Natural killer cell (primary cell): ENCODE measurements around the gene EMC8. TPM values are rescaled to one million over a fixed set of nuclear protein-coding genes. Genes with fewer than 3 reads are reported as not detected.

Experiments used
- ATAC-seq, 3 donors: fragments of 150-1000 bp in 2 of 3; fragments of 200-7000 bp in 1 of 3; cut with Tn5 transposase; 1 replicate in 1 of 3; 2 replicates in 2 of 3; pipeline ENCODE4 v1.10.0; 2021; ENCODE audit warnings: mild to moderate bottlenecking in 2 of 3, moderate library complexity in 2 of 3
- DNase-seq, 2 donors: peaks; one replicate each; pipeline versions ENCODE4 v3.0.0 to v3.0.0-alpha.2; 2013 to 2021; ENCODE audit warnings: mixed read lengths in 1 of 2
- H3K27ac ChIP-seq: one replicate; pipeline ENCODE4 v1.5.1; 2013; ENCODE audit warnings: mild to moderate bottlenecking, low read length
- H3K27me3 ChIP-seq: one replicate; pipeline ENCODE4 v1.6.1; 2013; ENCODE audit warnings: low read length; ENCODE audit not compliant: control insufficient read depth, insufficient read depth
- H3K36me3 ChIP-seq: one replicate; pipeline ENCODE4 v1.6.1; 2013; ENCODE audit warnings: low read length; ENCODE audit not compliant: control insufficient read depth, insufficient read depth
- H3K4me1 ChIP-seq: one replicate; pipeline ENCODE4 v1.6.1; 2013; ENCODE audit warnings: low read length; ENCODE audit not compliant: control insufficient read depth, insufficient read depth
- H3K4me3 ChIP-seq: one replicate; pipeline ENCODE4 v1.5.1; 2013; ENCODE audit warnings: low read length
- H3K9me3 ChIP-seq: one replicate; pipeline ENCODE4 v1.6.1; 2013; ENCODE audit warnings: low read length; ENCODE audit not compliant: control insufficient read depth, insufficient read depth
- H3K27ac Mint-ChIP-seq, 2 donors: one replicate each; pipeline ENCODE4 v1.8.0; 2022; ENCODE audit warnings: mild to moderate bottlenecking in 2 of 2, mixed read lengths in 2 of 2, moderate library complexity in 1 of 2
- H3K27me3 Mint-ChIP-seq, 2 donors: one replicate each; pipeline ENCODE4 v1.8.0; 2022; ENCODE audit warnings: low read depth in 2 of 2, mixed read lengths in 2 of 2
- H3K36me3 Mint-ChIP-seq: one replicate; pipeline ENCODE4 v1.8.0; 2022; ENCODE audit warnings: mixed read lengths
- H3K4me1 Mint-ChIP-seq, 2 donors: one replicate each; pipeline ENCODE4 v1.8.0; 2022; ENCODE audit warnings: mixed read lengths in 2 of 2
- H3K4me3 Mint-ChIP-seq: one replicate; pipeline ENCODE4 v1.8.0; 2022; ENCODE audit warnings: mild to moderate bottlenecking, moderate library complexity, mixed read lengths
- H3K9me3 Mint-ChIP-seq, 2 donors: one replicate each; pipeline ENCODE4 v1.8.0; 2022; ENCODE audit warnings: mixed read lengths in 2 of 2
- CTCF ChIP-seq: fragments of 200-600 bp; IDR thresholded peaks from one replicate; pipeline ENCODE4 v1.8.0; 2022; ENCODE audit warnings: antibody characterized with exemption
- WGBS: methylation state at CpG from one replicate; pipeline ENCODE4 v1.1.7; 2013; ENCODE audit warnings: missing lambda C conversion rate; ENCODE audit not compliant: insufficient coverage; 5-methylcytosine and 5-hydroxymethylcytosine counted together
- intact Hi-C: fragments of 100-400 bp; cut with micrococcal nuclease; formaldehyde crosslinking; loops from one replicate; pipeline ENCODE4 v1.14.2; 2022
- total RNA-seq, 4 donors: library from RNA; stranded (reverse); fragments of 120-200 nt in 1 of 4; gene quantifications; one replicate each; pipeline versions ENCODE4 v1.2.3 to v1.2.4, GENCODE V29; 2013 to 2022

The EMC8 gene
- 10 to 100 TPM; 21.2 to 26.4 (median 24.1) TPM for total RNA-seq
- 22.6 TPM for total RNA-seq (2013)

DNA sequence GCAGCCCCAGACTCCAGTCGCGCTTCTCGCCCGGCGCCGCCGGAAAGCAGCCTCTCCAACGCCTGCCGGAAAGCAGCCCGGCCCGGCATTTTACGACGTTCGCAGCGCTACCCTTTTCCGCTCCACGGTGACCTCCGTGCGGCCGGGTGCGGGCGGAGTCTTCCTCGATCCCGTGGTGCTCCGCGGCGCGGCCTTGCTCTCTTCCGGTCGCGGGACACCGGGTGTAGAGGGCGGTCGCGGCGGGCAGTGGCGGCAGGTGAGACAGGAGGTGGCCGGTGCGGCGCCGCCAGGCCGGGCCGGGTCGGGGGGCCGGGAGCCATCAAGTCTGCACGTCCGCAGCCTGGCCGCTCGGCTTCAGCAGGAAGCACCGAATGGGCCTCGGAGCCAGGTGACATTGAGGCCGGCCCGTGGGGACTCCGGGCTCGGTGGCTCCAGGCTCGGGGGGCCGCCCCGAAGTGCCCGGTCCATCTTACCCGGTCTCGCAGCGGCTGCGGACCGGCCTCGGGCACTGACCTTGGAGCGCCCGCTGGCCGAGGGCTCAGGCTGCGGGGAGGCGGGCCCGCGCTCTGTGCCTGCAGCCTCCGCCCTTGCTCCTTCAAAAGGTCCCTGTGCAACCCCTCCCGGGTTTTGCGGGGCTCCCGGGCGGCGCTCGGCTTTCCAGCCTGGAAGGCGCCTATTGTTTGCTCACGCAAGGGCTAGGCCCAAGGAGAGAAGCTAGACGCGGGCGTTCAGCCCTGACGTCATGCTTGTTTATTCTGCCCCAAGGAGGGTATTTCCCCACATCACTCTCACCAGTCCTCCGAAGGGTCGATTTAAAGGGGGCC, at the start of gene EMC8, which contains the start of gene COX4I1:
Gene EMC8, minus strand, starts transcription at position 48 of the 824 bp plus-strand sequence. CDS start 249 bp downstream, outside the sequence.
Gene COX4I1, plus strand, starts transcription at position 199 of the 824 bp plus-strand sequence. CDS start 1,511 bp downstream, outside the sequence.
- Histone ChIP-seq H3K4me3 (peak within 1 kb of the TSS; percentile 81), H3K9me3 (no peaks in the 10 kb centered on the region), H3K4me1 (peaks cover 20% of the 10 kb centered on the region), H3K36me3 (peaks cover 39% of the 10 kb centered on the region), H3K27me3 (no peaks in the 10 kb centered on the region), H3K27ac (peak within 1 kb of the TSS; percentile 67)
- no peaks in the 10 kb centered on the region for H3K27me3 Mint-ChIP-seq
- DNase-seq (peak; percentile 90 to 95), ATAC-seq (peak; percentile 75 to 92 (median 88))
- TF ChIP-seq CTCF, result no peak
- WGBS, result under 1% methylated on average over 83 of the region's 87 CpGs
- H3K4me3 Mint-ChIP-seq, result peak within 1 kb of the TSS; percentile 92
- H3K27ac Mint-ChIP-seq, result peak within 1 kb of the TSS; percentile 91 to 97
- H3K4me1 Mint-ChIP-seq, result peaks cover 47 to 65% of the 10 kb centered on the region in 2 donors
- peaks cover 14% of the 10 kb centered on the region for H3K36me3 Mint-ChIP-seq
- intact Hi-C loops, result no loop called here
- H3K9me3 Mint-ChIP-seq, result no peaks in the 10 kb centered on the region

DNA sequence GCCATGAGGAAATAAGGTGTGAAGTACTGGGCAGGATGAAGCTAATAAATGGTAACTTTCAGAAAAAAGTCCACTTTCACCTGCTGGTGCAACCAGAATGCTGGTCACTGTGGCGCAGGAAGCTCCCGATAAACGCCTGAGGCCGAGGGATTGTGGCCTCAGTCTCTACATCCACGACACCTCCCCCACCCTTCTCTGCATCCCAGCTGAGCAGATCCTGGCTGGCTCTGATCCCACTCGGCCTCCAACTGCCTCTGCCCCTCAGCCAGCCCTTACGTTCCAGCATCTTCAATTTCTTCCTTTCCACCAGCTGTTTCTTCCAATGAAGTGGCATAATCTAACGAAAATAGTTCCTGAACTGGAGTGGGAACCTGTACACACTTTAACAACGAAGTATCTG, 49.6 kb upstream of the EMC8 start:
- WGBS, result 69% methylated on average over 9 of the region's 9 CpGs
- ATAC-seq (no peak), DNase-seq (no peak)
- H3K4me1 Mint-ChIP-seq, result peaks cover 34 to 35% of the 10 kb centered on the region in 2 donors
- Histone ChIP-seq H3K36me3 (no peaks in the 10 kb centered on the region), H3K27me3 (no peaks in the 10 kb centered on the region), H3K4me1 (peaks cover 18% of the 10 kb centered on the region), H3K27ac (no peak overlapping the region), H3K9me3 (no peaks in the 10 kb centered on the region), H3K4me3 (no peak overlapping the region)
- no peak overlapping the region for H3K4me3 Mint-ChIP-seq
- TF ChIP-seq CTCF, result no peak
- H3K27me3 Mint-ChIP-seq, result peaks cover 17% of the 10 kb centered on the region in 2 donors
- H3K27ac Mint-ChIP-seq, result no peak overlapping the region
- no peaks in the 10 kb centered on the region for H3K9me3 Mint-ChIP-seq
- H3K36me3 Mint-ChIP-seq, result no peaks in the 10 kb centered on the region
- intact Hi-C loops, result no loop called here

DNA sequence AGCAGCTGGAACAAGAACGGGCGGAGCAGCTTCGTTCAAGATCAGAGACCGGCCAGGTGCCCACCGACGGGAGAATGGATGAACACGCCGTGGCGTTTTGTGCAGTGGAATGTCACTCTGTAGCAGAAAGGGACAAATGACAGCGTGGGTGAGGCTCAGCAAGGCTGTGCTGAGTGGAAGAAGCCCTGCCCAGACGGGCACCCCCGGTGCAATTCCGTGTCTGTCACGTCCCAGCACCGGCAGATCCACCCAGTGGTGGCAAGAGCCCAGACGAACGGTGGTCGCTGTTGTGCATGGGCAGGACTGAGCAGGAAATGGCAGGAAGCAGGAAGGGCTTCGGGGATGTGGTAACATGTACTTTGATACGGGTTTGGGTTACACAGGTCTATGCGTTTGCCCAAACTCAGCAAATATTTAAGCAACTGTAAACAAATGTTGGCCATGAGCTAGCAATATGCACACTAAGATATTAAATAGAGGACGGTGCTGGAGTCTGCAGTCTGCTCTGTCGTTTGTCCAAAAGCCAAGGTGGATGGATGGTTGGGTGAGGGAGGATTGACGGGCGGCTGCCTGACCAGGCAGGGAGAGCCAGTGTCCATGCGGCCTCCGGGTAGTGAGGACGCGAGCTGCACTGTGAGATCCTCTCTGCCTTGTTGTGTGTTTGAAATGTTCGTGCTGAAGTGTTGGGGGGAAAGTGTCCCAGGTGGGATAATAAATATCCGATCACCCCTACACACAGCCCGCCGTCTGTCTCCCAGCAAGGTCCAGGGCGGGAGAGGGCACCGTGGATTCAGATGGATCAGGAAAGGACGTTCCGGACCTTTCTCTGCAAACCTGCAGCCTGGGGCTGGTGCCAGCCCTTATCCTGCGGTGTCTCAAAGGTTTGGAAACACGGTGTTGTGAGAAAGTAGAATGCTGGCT, 48.6 kb upstream of the EMC8 start:
- ATAC-seq, result peak in 1 of 3 donors; percentile 23

More for the DNA sequence above, 48.6 kb upstream of the EMC8 start:
- Histone ChIP-seq H3K27me3 (no peaks in the 10 kb centered on the region), H3K36me3 (no peaks in the 10 kb centered on the region), H3K27ac (no peak overlapping the region), H3K4me3 (no peak overlapping the region), H3K9me3 (no peaks in the 10 kb centered on the region), H3K4me1 (peaks cover 11% of the 10 kb centered on the region)
- Mint-ChIP-seq H3K27me3 (peaks cover 17 to 20% of the 10 kb centered on the region in 2 donors), H3K9me3 (no peaks in the 10 kb centered on the region), H3K4me1 (peaks cover 25 to 26% of the 10 kb centered on the region in 2 donors), H3K36me3 (no peaks in the 10 kb centered on the region), H3K4me3 (no peak overlapping the region), H3K27ac (no peak overlapping the region)
- TF ChIP-seq CTCF, result no peak
- DNase-seq, result no peak
- WGBS, result 63% methylated on average over 37 of the region's 39 CpGs
- intact Hi-C loops, result no loop called here
